GM23248 (cell line): ENCODE results near the gene CPSF4. TPM values are rescaled to one million over a fixed set of nuclear protein-coding genes. Genes with fewer than 3 reads are reported as not detected.
A peak's percentile ranks its signal among the peaks of the same experiment; 100 is the strongest.

Experiments
- DNase-seq: peaks from one replicate; pipeline ENCODE4 v3.0.0-alpha.2; 2015
- H2AFZ ChIP-seq: fragments of 200-600 bp; sonication (generic); 2 replicates; pipeline ENCODE4 v1.6.1; 2016; ENCODE audit warnings: antibody characterized with exemption
- H3F3A ChIP-seq: fragments of 200-600 bp; sonication (generic); 2 replicates; pipeline ENCODE4 v1.6.1; 2016; ENCODE audit warnings: mild to moderate bottlenecking, antibody characterized with exemption, mixed run types; ENCODE audit not compliant: insufficient read depth
- H3K27ac ChIP-seq: fragments of 200-600 bp; sonication (generic); 2 replicates; pipeline ENCODE4 v1.5.1; 2016; ENCODE audit warnings: mild to moderate bottlenecking
- H3K27me3 ChIP-seq: fragments of 200-600 bp; sonication (generic); replicated peaks from 2 replicates; pipeline ENCODE4 v1.6.1; 2016; ENCODE audit warnings: mild to moderate bottlenecking; ENCODE audit not compliant: insufficient read depth
- H3K36me3 ChIP-seq: fragments of 200-600 bp; sonication (generic); 2 replicates; pipeline ENCODE4 v1.6.1; 2016; ENCODE audit warnings: low read depth, mild to moderate bottlenecking
- H3K4me1 ChIP-seq: fragments of 200-600 bp; sonication (generic); 2 replicates; pipeline ENCODE4 v1.6.1; 2016; ENCODE audit warnings: mild to moderate bottlenecking; ENCODE audit not compliant: insufficient read depth
- H3K4me2 ChIP-seq: fragments of 200-600 bp; sonication (generic); one replicate; pipeline ENCODE4 v1.6.1; 2016; ENCODE audit warnings: mild to moderate bottlenecking; ENCODE audit not compliant: unreplicated experiment
- H3K4me3 ChIP-seq: fragments of 200-600 bp; sonication (generic); 2 replicates; pipeline ENCODE4 v1.5.1; 2016; ENCODE audit warnings: mild to moderate bottlenecking
- H3K79me2 ChIP-seq: fragments of 200-600 bp; sonication (generic); 2 replicates; pipeline ENCODE4 v1.6.1; 2016; ENCODE audit warnings: mild to moderate bottlenecking; ENCODE audit not compliant: insufficient read depth
- H3K9ac ChIP-seq: fragments of 200-600 bp; sonication (generic); 2 replicates; pipeline ENCODE4 v1.6.1; 2016; ENCODE audit warnings: mild to moderate bottlenecking
- H3K9me2 ChIP-seq: fragments of 200-600 bp; sonication (generic); 2 replicates; pipeline ENCODE4 v1.6.1; 2016; ENCODE audit warnings: mixed run types, mild to moderate bottlenecking, moderate library complexity; ENCODE audit not compliant: insufficient read depth
- H3K9me3 ChIP-seq: fragments of 200-600 bp; sonication (generic); one replicate; pipeline ENCODE4 v1.6.1; 2017; ENCODE audit warnings: low read depth
- H4K20me1 ChIP-seq: fragments of 200-600 bp; sonication (generic); 2 replicates; pipeline ENCODE4 v1.6.0; 2016; ENCODE audit not compliant: insufficient read depth
- EZH2 ChIP-seq: fragments of 200-600 bp; sonication (generic); IDR thresholded peaks from 2 replicates; pipeline ENCODE4 v1.6.1; 2018; ENCODE audit warnings: antibody characterized with exemption, mild to moderate bottlenecking; ENCODE audit not compliant: insufficient read depth, poor library complexity, severe bottlenecking
- EZH2phosphoT487 ChIP-seq: fragments of 200-600 bp; sonication (generic); IDR thresholded peaks from 2 replicates; pipeline ENCODE4 v1.6.1; 2018; ENCODE audit warnings: antibody characterized with exemption, moderate library complexity, mild to moderate bottlenecking, low read depth; ENCODE audit not compliant: insufficient read depth
- WGBS, 2 experiments: methylation state at CpG; one replicate each; pipeline ENCODE4 v1.1.6; 2015 to 2017; ENCODE audit warnings: low lambda C conversion rate in 2 of 2, low coverage in 1 of 2; ENCODE audit errors: missing lambda C conversion rate in 2 of 2; 5-methylcytosine and 5-hydroxymethylcytosine counted together
- in situ Hi-C: fragments of 300-500 bp; cut with MboI; formaldehyde crosslinking; loops from 2 replicates; pipeline ENCODE4 v1.15.0; 2020
- polyA plus RNA-seq: library from polyadenylated mRNA; unstranded; fragments of >200 nt; fragmentation: Nextera tagmentation; extraction: Ambion mirVana; gene quantifications from 2 replicates; pipeline ENCODE4 v1.2.1, GENCODE V29; 2016
- total RNA-seq: library from RNA; depleted of rRNA; stranded (reverse); fragments of >200 nt; shearing (Covaris generic); gene quantifications from 2 replicates; pipeline ENCODE4 v1.2.3, GENCODE V29; 2014

The CPSF4 gene
- total and polyA plus RNA-seq, 2 experiments from 2014 or later: 19.5 to 44.9 TPM

GRCh38 chr7:99473315-99473596 lies 34.5 kb downstream of the CPSF4 start:
- Histone ChIP-seq H3K36me3 (no peaks in the 10 kb centered on the region), H4K20me1 (no peaks in the 10 kb centered on the region), H3K9ac (peak overlapping the region; percentile 80), H3K27me3 (no peaks in the 10 kb centered on the region), H3K4me3 (peak overlapping the region; percentile 79), H2AFZ (peak overlapping the region; percentile 96), H3K9me2 (no peaks in the 10 kb centered on the region), H3K4me2 (peak overlapping the region; percentile 82), H3K9me3 (no peaks in the 10 kb centered on the region), H3K79me2 (peaks cover 51% of the 10 kb centered on the region), H3K4me1 (peaks cover 7% of the 10 kb centered on the region; the same call in 1 of the 2 replicates), H3K27ac (peak overlapping the region; percentile 35), H3F3A (peaks cover 19% of the 10 kb centered on the region)
- WGBS, 2 experiments: 2 to 4% methylated on average over 7 of the region's 7 CpGs
- in situ Hi-C loops: no loop called here
- DNase-seq: peak; percentile 79
- no peak for TF ChIP-seq EZH2
- no peak for TF ChIP-seq EZH2phosphoT487

GRCh38 chr7:99476107-99476506 lies 37.4 kb downstream of the CPSF4 start:
- H2AFZ ChIP-seq: no peak overlapping the region
- H3K36me3 ChIP-seq: no peaks in the 10 kb centered on the region
- H3K4me1 ChIP-seq: peaks cover 10% of the 10 kb centered on the region
- H3F3A ChIP-seq: peaks cover 9% of the 10 kb centered on the region; the same call in 1 of the 2 replicates
- H3K4me2 ChIP-seq: no peak overlapping the region
- no peak overlapping the region for H3K9ac ChIP-seq
- peaks cover 71% of the 10 kb centered on the region for H3K79me2 ChIP-seq
- H3K9me3 ChIP-seq: no peaks in the 10 kb centered on the region
- no peaks in the 10 kb centered on the region for H3K27me3 ChIP-seq
- in situ Hi-C loops: no loop called here
- TF ChIP-seq EZH2 (no peak), EZH2phosphoT487 (no peak)
- H3K4me3 ChIP-seq: no peak overlapping the region
- no peak for DNase-seq
- H4K20me1 ChIP-seq: no peaks in the 10 kb centered on the region
- H3K9me2 ChIP-seq: no peaks in the 10 kb centered on the region
- H3K27ac ChIP-seq: no peak overlapping the region
- 43 to 46% methylated on average over 5 of the region's 5 CpGs for WGBS, 2 experiments

GRCh38 chr7:99478464-99479440 lies 40.0 kb downstream of the CPSF4 start:
- TF ChIP-seq EZH2phosphoT487 (no peak), EZH2 (no peak)
- 61 to 63% methylated on average over 15 of the region's 15 CpGs for WGBS, 2 experiments
- peak; percentile 45 for DNase-seq

GRCh38 chr7:99485094-99485493 lies 46.4 kb downstream of the CPSF4 start:
- 0 out of 2 replicates have a peak, but pooled peaks cover 9% of the 10 kb centered on the region for H3K36me3 ChIP-seq
- no peak for DNase-seq
- no peaks in the 10 kb centered on the region for H3K4me1 ChIP-seq
- H3K4me2 ChIP-seq: no peak overlapping the region
- H3K27me3 ChIP-seq: no peaks in the 10 kb centered on the region
- in situ Hi-C loops: no loop called here
- TF ChIP-seq EZH2: no peak
- no peak for TF ChIP-seq EZH2phosphoT487
- peaks cover 23% of the 10 kb centered on the region for H3K79me2 ChIP-seq
- no peak overlapping the region for H3K27ac ChIP-seq
- 89 to 94% methylated on average over 5 of the region's 5 CpGs for WGBS, 2 experiments
- H3K9ac ChIP-seq: no peak overlapping the region
- no peak overlapping the region for H2AFZ ChIP-seq
- peaks cover 4% of the 10 kb centered on the region; the same call in 1 of the 2 replicates for H3F3A ChIP-seq
- H3K9me3 ChIP-seq: no peaks in the 10 kb centered on the region
- no peak overlapping the region for H3K4me3 ChIP-seq
- H3K9me2 ChIP-seq: no peaks in the 10 kb centered on the region
- no peaks in the 10 kb centered on the region for H4K20me1 ChIP-seq

More at GRCh38 chr7:99478464-99479440, 40.0 kb downstream of the CPSF4 start:
- Histone ChIP-seq H3K9ac (peak overlapping the region; percentile 26; the same call in 1 of the 2 replicates), H3K4me1 (peaks cover 7% of the 10 kb centered on the region), H3K4me3 (no peak overlapping the region), H3K4me2 (no peak overlapping the region), H3K36me3 (0 out of 2 replicates have a peak, but pooled peaks cover 3% of the 10 kb centered on the region), H3K9me2 (no peaks in the 10 kb centered on the region), H3K27me3 (no peaks in the 10 kb centered on the region), H4K20me1 (no peaks in the 10 kb centered on the region), H3K27ac (peak overlapping the region; percentile 24; the same call in 1 of the 2 replicates), H2AFZ (no peak overlapping the region), H3K79me2 (peaks cover 83% of the 10 kb centered on the region), H3F3A (no peaks in the 10 kb centered on the region; the same call in 1 of the 2 replicates), H3K9me3 (no peaks in the 10 kb centered on the region)
- in situ Hi-C loops: no loop called here
